SIG-M5 treated with dmso at 0.1 percent for 504 hours (cell line): ENCODE measurements around the gene NDUFA11.

Source experiments
- DNase-seq: peaks from one replicate; lab custom pipeline; 2025; ENCODE audit not compliant: unreplicated experiment; lab: John Stamatoyannopoulos, UW

The NDUFA11 gene

DNA sequence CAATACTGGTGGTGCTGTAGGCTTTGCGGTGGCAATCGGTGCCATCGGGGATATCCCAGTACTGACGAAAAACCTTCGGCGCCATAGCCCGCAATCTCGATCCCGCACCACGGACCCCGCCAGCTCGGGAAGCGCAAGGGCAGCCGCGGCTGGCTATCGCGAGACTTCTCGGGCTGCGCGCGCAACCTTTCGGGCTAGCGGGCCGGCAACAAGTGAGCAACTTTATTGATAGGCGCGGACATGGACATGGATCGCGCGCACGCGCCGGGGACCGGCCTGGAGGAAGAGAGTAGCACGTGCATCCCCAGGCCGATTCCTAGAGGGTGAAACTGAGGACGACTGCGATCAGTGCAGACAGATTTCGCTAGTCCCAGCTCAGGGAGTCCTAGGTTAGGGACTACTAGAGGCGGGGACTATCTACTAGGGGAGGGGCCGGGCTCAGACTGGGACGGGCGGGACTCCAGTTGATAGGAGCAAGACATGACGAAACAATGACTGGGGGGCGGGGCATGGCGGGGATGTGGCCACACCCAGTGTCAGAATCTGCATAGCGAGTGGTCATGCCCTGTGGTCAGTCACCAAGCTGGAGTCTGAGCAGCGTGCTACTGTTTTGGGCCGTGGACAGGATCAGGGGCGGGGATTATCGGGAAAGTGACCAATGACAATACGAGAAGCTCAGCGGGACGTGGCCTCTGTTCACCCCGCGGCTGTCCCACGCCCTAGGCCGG, at the start of gene NDUFA11:
TSS of gene NDUFA11 (minus strand) at position 167 of the 728 bp plus-strand sequence. CDS start at position 85, 82 bp downstream.
- peak; percentile 98 for DNase-seq

DNA sequence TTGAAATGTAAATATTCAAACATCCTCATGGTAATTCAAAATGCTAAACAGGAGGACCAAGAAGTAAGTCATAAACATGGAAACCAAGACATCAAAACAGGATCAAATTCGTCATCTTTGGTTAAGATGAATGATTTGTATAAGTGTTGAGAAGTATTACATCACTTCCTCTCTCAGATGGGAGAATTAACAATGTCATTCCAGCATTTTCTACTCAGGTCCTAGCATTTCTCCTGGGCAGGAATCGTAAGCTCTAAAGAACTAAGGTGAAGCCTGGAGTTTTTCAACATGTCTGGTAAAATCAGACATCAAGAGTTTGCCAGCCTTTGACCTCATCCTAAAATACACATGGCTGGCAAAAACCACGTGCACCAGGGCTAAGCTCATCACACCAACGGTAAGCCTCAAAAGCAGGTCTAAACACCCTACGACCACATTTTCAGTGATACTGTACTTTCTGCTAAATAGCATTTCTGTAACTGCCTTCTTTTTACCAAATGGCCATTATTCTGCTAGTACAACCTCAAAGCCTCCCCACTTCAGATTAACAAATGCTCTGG, 49.5 kb upstream of the NDUFA11 start:
- no peak for DNase-seq

DNA sequence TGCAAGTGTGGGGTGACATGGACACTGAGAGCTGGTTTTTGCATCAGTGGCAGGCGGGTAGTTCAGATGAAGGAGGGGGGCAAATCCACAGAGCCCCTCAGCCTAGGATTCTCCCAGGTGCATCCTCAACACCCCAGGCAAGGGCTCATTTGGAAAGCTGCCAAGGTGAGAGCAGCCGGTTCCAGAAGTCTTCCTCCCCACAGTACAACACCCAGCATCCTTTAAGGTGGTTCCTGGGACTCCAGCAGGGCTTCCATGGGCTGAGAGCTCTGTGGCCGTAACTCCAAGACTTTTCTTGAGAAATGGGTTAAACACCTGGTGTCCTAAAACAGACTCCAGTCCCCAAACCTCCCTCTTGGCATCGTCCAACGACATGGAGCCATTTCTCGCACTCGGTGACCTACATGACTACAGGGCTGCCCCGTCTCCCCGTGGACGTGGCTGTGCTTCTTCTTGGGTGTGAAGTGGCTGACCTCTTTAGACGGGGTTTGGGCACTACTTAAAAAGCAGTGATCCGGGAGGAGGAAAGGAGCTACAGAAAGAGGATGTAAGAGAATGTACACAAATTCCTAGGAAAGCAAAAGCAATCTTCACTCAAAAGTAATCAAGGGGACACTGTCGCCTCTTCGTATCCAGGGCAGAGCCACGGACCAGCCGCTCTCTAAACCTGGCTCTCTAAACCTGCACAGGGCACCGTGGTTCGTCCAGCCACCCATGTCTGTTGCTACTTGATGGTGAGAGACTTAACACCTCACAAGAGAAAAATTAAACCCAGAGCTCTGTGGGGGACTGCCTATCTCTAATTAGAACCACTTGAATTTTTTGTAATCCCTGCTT, 48.8 kb upstream of the NDUFA11 start:
- no peak for DNase-seq

DNA sequence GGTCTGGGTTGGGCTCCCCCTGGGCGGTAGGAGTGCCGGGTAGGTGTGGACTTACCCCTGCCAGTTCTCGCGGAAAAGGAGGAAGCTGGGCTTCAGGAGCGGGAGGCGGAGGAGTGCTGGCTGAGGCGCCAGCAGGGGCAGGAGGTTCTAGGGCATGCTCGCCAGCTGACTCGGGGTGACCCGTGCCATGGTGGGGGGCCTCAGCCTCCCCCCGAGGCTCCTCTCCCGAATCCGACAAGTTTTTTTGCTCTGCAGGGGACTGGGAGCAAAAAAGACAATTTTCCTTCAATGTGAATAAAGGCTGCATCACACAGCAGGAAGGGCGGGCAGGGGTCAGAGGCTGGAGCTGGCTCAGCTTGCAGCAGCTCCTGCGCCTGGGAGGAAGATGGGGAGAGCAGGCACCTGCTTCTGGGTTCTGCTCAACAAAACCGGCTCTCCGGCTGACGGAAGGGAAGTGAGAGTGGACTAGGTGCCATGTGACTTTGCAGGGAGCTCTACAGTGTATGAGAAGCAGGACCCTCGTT, 47.8 kb upstream of the NDUFA11 start:
- peak; percentile 28 for DNase-seq

DNA sequence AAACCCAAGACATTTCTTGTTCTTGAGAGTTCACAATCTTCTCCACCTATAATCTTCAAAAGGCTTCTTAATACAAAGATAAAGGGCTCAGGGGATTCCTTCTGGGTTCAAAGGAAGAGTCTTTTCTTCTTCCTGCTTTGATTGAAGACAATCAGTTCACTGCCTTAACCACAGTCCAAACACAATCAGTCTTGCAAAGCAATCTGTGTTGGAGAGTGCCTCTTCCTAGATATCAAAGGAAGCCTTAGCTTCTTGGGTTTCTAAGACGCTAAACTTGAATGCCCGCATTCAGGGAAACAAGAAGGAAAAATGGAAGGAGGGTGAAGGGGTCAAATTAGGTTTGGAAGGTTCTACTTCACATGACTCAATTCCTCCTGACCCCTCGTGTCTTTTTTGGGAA, 47.2 kb upstream of the NDUFA11 start:
- DNase-seq = no peak

DNA sequence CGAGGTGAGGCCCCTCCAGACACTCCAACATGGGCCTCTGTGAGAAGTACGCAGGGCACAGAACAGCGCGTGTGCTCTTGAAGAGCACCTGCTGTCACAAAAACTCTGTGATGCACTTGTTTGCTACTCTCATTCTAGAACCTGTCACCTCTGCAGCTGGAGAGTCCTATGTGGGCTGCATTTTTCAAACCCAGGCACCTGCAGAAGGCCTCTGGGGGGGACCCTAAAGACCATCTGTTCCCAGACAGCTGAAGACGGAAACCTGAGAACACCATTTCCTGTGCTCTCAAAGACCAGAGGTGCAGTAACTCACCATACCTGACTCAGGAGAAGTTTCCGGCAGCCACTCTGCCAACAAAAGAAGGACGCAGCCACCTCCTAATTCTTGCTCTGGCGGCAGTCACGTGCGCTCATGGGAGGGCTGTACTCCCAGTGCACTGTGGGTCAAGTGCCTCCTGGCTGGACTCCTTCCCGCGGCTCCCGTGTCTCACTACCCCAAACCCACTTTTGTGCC, 46.3 kb upstream of the NDUFA11 start:
- no peak for DNase-seq

DNA sequence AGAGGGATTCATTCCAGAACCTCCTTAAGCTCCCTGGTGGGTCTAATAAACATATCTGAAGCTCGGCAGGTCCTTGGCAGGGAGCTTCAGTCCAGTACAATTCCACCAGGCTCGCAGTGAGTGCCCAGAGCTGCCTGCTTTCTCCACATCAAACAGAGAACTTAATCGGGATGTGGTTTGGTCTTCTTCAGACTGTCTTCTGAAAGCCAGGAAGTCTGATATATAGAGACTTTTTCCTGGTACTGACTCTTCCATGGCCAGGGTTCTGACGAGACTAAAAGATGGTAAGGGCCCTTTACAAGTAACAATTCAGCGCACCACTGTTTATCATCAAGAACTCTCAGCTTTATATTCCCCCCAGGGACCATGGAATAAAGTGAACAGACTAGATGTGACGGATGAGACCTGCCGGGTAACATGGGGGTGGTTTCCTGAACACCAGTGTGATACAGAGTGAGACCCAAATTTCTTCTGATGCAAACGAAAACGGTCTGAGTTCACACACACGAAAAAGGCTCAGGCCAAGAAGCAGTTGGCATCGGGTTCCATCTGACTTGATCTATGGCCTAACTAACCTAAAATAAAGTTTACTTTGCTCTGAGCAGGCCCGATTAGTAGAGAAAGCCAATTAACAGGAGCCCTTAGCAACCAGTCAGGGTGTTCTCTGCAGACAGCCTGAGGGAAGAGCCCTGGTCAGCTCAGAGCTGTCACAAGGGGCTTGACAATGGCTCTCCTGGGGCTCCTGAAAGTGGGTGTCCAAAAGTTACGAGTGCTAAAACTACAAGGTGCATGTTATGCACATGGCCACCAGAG, 45.4 kb upstream of the NDUFA11 start:
- DNase-seq = no peak

DNA sequence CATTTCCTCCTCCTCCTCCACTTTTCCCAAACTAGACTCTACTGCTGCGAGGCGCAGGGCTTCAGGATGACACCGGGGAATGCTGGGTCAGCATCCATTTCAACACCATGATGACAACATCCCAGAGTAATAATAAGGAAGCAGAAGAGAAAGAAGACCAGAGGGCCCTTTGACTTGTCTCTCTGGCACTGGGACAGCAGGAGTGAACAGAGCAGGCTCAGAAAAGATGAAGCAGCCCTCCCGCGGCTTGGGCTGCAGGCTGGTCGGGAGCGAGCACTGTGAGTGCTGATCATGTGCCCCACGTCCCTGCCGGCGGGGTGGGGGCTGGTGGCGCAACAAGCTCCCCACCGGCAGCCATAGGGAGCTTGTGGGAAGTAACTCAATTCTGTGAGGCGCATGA, 43.8 kb upstream of the NDUFA11 start:
- DNase-seq = peak; percentile 71

DNA sequence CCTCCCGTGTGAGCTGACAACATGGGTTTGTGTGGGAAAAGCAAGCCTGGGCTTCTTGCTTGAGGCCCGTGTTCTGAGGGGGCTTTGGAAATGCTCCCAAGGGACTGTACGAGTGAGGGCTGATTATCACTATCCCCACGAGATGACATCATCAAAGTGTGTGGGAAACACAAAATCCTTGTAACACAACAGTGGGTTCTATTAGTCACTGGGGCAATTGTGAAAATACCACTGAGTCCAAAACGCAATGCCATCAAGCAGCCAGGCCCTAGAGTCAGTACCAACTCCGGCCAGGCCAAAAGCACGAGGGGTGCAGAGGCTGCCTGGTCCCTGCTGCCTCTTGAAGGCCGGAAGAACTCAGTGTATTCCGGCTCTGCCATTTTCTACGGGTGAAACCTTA, 40.0 kb upstream of the NDUFA11 start:
- no peak for DNase-seq

DNA sequence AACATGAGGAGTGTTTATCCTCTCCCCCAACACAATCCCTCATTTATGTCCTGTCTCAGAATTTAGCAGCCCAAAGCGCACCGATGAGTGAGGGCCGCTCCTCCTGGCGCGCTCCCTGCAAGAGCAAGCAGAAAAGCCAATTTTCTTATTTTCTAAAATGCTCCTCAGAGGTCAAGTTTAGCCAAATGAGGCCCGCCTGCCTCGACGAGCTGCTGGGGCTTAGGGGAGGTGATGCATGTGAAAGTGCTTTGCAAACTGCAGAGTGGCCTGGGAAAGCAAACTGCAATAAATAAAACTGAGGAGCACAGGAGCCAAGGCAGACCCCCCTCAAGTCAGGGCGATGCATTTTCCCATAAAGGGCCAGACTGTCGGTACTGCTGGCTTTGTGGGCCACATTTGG, 39.5 kb upstream of the NDUFA11 start:
- DNase-seq = no peak

DNA sequence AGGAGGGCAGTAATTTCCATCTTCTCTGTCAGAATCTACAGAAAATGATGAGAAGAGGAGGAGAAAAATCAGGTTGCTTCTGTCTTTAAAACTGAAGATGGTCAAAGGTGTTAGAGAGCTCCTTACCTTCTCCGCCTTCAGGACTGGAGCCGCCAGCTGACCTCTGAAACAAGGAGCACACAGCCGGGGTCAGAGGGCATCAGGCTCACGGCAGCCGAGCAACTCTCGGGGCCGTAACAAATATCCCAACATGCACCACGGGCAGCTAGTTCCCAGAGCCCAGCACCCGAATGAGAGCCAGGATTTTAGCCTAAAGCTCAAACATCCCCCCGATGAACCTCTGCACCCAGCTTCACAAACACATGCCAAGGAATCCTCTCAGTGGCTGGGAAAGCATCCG, 38.1 kb upstream of the NDUFA11 start:
- no peak for DNase-seq

DNA sequence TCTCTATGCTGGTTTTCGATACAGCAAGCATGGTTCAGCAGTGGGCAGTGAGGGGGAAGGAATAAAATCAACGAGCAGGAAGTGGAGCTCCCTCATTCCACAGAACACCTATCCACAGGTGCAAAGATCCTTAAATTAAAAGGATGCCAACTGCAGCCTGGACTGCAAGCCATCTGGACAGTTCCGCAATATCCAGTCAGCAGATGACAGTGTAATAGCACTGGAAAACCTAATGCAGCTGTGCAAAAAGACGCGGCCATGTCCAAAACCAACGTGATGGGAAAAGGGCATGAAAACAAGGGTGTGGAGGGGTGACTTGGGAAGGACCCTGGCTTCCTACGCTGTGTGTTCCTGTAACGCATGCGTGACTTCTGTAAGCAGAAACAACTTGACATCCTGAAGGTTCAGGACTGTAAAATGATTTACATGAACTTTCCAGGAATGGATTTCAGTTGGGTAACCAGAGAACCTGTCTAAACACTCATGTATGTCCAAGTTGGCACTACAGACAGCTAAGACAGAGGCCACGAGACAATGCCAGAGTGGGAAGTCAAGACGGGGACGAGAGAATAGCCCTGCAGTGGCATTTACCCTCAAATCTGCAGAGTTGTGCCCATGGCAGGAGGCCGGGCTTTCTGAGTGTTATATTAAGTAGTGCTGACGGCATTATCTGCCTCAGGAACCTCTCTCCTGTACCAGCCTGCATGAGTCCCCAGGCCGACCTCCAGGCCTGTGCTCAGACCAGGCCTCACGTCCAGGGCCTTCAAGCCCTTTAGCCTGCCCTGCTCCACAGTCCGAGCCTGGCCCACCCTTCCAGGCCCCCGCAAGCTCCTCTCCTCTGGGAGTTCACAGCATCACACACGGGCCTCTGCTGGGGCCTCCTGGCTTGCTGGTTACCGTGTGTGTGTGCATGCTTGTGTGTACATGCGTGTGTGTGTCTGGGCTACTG, 36.9 kb upstream of the NDUFA11 start:
- DNase-seq = no peak

DNA sequence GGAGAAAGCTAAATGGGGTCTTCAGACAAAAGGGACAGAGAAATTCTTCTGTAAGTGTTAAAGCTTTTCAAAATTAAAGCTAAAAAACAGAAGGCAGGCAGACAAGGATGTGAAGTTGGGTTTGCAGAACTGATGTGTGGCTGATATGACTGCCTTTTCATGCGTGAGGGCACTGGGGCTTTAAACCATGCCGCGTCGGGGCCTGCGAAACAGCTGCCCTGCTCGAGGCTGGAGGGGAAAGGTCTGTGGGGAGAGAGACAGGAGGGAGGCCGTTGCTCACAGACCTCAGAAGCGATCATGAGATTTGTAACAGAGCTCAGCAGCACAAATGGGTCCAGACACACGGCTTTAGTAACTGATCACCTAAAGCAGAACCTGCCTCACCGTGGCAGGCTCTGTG, 34.0 kb upstream of the NDUFA11 start:
- DNase-seq = no peak

DNA sequence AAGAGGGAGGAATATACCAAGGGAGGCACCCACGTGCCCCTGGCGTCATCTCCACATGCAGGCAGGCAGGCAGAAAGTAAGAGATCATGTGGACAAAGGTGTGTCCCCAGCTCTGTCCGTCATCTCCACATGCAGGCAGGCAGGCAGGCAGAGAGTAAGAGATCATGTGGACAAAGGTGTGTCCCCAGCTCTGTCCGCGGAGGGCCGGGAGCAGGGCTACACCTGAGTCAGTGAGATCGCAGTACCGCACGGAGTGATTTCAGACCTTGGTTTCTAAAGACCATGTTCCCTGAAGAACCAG, 32.7 kb upstream of the NDUFA11 start:
- DNase-seq = no peak

DNA sequence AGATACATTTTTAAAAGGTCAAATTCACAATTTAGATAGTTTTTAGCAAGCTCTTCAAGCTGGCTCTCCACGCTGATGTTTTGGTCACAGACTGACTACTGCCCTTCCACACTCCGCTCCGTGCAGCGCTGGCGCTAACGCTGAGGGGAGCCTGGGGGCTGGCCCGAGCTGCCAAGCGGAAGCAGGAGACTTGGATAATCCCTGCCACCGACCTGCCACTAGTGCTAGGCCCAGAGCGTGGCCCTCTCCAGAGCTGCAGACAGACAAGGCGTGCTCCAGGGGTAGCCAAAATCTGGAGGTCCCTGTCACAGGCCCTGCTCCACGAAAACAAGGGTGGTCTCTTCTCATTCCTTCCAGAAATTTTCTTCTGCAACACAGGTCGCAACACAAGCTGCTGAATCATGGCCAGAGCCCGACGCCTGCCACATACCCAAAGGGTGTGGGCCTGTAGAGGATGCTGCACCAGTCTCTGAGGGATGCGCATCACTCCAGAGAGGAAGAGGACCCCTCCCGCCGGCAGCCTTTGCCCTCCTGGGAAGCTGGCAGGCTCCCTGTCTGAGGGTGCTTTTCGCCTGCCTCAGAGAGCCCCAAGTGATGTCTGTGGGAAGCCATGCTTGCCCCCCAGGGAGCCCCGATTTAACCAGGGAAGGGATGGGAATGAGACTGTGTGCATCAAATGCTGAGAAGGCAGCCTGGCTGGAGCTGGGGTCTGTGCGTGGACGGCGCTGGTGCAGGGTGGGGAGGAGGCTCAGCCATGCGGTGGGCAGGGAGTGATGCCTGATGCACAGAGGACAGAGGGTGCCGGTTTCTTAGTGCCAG, 32.1 kb upstream of the NDUFA11 start:
- DNase-seq = no peak

DNA sequence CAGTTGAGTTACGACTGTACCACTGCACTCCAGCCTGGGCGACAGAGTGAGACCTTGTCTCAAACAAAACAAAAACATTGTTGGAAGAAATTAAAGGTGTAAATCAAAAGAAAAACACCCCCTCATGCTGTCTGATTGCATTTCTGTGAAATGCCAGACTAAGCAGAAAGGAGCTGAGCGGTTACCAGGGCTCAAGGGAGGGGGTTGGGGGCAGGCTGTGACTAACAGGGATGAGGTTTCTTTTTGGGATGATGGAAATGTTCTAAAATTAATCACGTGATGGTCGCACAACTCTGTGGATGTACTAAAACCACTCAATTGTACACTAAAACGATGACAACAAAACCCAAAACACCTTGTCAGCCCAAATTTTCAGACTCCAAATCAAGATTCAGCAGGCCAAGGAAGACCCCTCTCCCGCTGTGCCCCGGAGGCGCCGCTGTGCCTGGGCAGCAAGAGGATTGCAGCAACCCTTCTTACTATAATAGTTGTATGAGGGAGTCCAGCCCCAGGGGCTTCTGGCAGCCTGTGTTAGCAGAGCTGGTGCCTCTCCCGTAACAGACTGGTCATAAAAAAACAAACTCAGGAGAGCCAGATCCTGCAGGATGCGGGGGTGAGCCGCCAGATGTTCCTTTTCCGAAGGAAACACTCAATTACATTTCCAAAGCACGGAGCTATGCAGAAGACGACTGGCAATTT, 31.3 kb upstream of the NDUFA11 start:
- no peak for DNase-seq

DNA sequence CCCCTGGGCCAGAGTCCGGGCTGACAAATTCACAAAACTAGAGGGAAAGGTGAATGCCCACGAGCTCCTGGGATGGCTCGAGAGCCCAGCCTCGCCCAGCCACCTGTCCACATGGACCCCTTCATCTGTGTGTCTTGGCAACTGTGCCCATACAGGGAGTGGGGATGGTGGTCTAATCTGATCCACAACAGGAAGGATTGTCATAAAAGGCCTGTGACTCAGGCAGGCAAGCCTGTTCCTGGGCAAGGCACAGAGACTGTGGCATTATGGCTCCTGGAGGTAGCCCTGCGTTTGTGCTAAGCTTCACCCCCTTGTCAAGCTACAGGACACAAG, 30.4 kb upstream of the NDUFA11 start:
- no peak for DNase-seq

DNA sequence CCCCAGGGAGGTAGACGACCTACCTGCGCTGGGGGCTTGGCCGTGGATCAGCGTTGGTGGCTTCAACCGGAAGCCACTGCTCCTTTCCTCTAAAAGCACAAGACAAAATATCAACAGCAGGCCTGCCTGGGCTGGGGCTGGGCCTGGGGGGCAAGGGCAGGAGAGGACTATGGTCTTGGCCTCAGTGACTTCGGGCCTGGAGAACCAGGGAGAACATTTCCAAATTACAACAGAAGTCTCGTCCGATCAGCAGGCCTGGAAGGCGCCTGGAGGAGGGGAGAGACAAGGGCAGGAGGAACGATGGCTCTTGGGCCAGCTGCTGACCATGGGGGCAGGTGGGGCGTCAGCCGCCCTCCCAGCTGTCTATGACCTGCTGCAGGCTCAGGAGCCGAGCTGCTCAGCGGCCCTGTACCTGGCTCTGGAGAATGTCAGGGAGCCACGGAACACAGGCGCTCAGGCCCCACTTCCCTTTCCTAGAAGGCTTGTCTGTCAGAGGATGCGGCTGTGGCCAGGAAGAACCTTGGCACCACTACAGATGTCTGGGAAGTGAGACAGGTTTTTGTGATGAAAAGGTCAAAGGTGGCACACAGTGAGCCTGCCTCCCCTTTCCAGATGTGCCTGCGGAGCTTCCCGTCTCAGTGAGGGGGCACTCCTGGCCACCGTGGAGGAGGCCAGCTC, 29.9 kb upstream of the NDUFA11 start:
- DNase-seq = no peak
